Upper lobe of right lung (tissue), 1 donor: ENCODE data around the gene SKA2. TPM values are rescaled to one million over a fixed set of nuclear protein-coding genes. Genes with fewer than 3 reads are reported as not detected.

Experiments used
- ATAC-seq: fragments of 200-7000 bp; cut with Tn5 transposase; one replicate; pipeline ENCODE4 v1.9.1; 2020; ENCODE audit warnings: mild to moderate bottlenecking, moderate library complexity
- DNase-seq: peaks from one replicate; pipeline ENCODE4 v3.0.0-alpha.2; 2020
- H3K27ac ChIP-seq: fragments of 200-600 bp; one replicate; pipeline ENCODE4 v1.8.0; 2022
- H3K27me3 ChIP-seq: fragments of 200-600 bp; one replicate; pipeline ENCODE4 v1.8.0; 2022; ENCODE audit warnings: mild to moderate bottlenecking
- H3K36me3 ChIP-seq: fragments of 200-600 bp; one replicate; pipeline ENCODE4 v1.8.0; 2022
- H3K4me1 ChIP-seq: fragments of 200-600 bp; one replicate; pipeline ENCODE4 v1.8.0; 2022
- H3K4me3 ChIP-seq: fragments of 200-600 bp; one replicate; pipeline ENCODE4 v1.8.0; 2022; ENCODE audit warnings: mild to moderate bottlenecking
- H3K9me3 ChIP-seq: fragments of 200-600 bp; one replicate; pipeline ENCODE4 v1.8.0; 2022
- intact Hi-C: fragments of 100-400 bp; cut with DNase I; formaldehyde crosslinking; loops from one replicate; pipeline ENCODE4 v1.11.0; 2022
- total RNA-seq: library from RNA; stranded (reverse); fragmentation: NEBNext Ultra II Directional; extraction: Animal tissue kit (Norgen Biotek cat#: 25700); gene quantifications from one replicate; pipeline ENCODE4 v1.2.1, GENCODE V29; 2021
- TF ChIP-seq, protein P1 (sequence below): fragments of 200-600 bp; IDR thresholded peaks from one replicate; pipeline ENCODE4 v1.8.0; 2022; ENCODE audit warnings: antibody characterized with exemption
- donor health status: DM: no; HTN: yes; CAD: no; lungs with severe emphysema.

The SKA2 gene
- total RNA-seq, 1 donor from 2014 or later = 21.3 TPM

DNA sequence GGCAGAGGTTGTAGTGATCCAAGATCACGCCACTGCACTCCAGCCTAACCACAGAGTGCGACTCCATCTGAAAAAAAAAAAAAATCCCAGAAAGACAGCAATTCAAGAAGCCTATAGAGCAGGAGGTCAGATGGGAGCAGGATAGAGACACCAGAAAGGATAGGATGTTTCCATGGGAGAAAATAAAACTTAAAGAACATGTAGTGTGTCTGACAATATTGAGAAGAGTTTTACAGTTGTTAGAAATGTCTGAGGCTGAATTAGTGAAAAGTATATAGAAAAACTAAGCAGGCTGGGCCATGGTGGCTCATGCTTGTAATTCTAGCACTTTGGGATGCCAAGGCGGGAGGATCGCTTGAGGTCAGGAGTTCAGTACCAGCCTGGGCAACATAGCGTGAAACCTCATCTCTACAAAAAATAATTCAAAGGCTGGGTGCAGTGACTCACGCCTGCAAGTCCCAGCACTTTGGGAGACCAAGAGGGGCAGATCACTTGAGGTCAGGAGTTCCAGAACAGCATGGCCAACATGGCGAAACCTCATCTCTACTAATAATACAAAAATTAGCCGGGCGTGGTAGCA is 33.0 kb downstream of the SKA2 start:
- no peaks in the 10 kb centered on the region for H3K27me3 ChIP-seq
- ATAC-seq (no peak), DNase-seq (no peak)
- no peak overlapping the region for H3K27ac ChIP-seq
- no peaks in the 10 kb centered on the region for H3K9me3 ChIP-seq
- TF ChIP-seq, protein P1, sequence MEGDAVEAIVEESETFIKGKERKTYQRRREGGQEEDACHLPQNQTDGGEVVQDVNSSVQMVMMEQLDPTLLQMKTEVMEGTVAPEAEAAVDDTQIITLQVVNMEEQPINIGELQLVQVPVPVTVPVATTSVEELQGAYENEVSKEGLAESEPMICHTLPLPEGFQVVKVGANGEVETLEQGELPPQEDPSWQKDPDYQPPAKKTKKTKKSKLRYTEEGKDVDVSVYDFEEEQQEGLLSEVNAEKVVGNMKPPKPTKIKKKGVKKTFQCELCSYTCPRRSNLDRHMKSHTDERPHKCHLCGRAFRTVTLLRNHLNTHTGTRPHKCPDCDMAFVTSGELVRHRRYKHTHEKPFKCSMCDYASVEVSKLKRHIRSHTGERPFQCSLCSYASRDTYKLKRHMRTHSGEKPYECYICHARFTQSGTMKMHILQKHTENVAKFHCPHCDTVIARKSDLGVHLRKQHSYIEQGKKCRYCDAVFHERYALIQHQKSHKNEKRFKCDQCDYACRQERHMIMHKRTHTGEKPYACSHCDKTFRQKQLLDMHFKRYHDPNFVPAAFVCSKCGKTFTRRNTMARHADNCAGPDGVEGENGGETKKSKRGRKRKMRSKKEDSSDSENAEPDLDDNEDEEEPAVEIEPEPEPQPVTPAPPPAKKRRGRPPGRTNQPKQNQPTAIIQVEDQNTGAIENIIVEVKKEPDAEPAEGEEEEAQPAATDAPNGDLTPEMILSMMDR = no peak
- H3K4me3 ChIP-seq = no peak overlapping the region
- intact Hi-C loops = no loop called here
- no peaks in the 10 kb centered on the region for H3K4me1 ChIP-seq
- peaks cover 10% of the 10 kb centered on the region for H3K36me3 ChIP-seq

- no peak overlapping the region for H3K27ac ChIP-seq
- no peaks in the 10 kb centered on the region for H3K4me1 ChIP-seq
- TF ChIP-seq, protein P1 = no peak
- no peak overlapping the region for H3K4me3 ChIP-seq
- H3K36me3 ChIP-seq = peaks cover 8% of the 10 kb centered on the region
- no peak for ATAC-seq
- no peak for DNase-seq
- no peaks in the 10 kb centered on the region for H3K27me3 ChIP-seq
- intact Hi-C loops = no loop called here
- no peaks in the 10 kb centered on the region for H3K9me3 ChIP-seq
Observed at GRCh38 chr17:59115474-59115873, 39.5 kb downstream of the SKA2 start.

DNA sequence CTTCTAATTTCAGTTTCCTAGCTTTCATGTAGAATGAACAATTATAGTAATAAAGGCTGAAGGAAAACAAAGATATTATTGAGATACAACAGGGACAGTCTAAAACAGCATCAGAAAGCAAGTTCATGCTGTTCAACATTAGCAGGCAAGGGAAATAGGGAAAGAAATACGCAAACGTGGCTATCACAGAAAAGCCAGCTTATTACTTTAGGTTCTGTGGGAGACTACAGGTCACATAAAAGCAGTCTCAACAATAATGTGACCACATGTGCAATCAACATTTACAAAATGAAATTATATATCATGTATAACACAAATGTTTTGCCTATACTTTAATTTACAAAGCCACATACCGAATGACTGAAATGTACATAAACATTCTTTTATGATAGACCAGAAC is 43.4 kb downstream of the SKA2 start:
- H3K4me1 ChIP-seq = peaks cover 9% of the 10 kb centered on the region
- TF ChIP-seq, protein P1 = no peak
- no peaks in the 10 kb centered on the region for H3K36me3 ChIP-seq
- intact Hi-C loops = no loop called here
- H3K27ac ChIP-seq = no peak overlapping the region
- ATAC-seq (no peak), DNase-seq (no peak)
- H3K27me3 ChIP-seq = no peaks in the 10 kb centered on the region
- no peak overlapping the region for H3K4me3 ChIP-seq
- H3K9me3 ChIP-seq = no peaks in the 10 kb centered on the region

DNA sequence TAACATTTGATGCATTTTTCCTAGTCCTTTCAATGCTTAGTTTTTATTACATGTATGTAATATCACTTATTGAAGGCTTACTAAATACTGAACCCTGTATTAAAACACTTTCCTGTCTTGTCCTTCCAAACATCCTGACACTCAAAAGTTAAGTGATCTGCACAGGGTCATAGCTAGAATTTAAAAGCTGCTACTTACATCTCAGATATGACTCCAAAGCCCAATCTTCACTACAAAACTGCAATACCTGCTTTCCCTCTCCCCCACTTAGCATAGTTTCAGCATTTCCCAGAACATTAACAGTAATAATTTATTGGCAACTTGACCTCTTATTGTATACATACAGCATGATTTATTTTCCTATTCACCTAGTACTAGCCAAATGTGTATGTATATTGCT is 44.0 kb downstream of the SKA2 start:
- no peaks in the 10 kb centered on the region for H3K27me3 ChIP-seq
- H3K9me3 ChIP-seq = no peaks in the 10 kb centered on the region
- ATAC-seq (no peak), DNase-seq (no peak)
- TF ChIP-seq, protein P1 = no peak
- intact Hi-C loops = no loop called here
- H3K36me3 ChIP-seq = no peaks in the 10 kb centered on the region
- no peak overlapping the region for H3K4me3 ChIP-seq
- no peak overlapping the region for H3K27ac ChIP-seq
- peaks cover 9% of the 10 kb centered on the region for H3K4me1 ChIP-seq

DNA sequence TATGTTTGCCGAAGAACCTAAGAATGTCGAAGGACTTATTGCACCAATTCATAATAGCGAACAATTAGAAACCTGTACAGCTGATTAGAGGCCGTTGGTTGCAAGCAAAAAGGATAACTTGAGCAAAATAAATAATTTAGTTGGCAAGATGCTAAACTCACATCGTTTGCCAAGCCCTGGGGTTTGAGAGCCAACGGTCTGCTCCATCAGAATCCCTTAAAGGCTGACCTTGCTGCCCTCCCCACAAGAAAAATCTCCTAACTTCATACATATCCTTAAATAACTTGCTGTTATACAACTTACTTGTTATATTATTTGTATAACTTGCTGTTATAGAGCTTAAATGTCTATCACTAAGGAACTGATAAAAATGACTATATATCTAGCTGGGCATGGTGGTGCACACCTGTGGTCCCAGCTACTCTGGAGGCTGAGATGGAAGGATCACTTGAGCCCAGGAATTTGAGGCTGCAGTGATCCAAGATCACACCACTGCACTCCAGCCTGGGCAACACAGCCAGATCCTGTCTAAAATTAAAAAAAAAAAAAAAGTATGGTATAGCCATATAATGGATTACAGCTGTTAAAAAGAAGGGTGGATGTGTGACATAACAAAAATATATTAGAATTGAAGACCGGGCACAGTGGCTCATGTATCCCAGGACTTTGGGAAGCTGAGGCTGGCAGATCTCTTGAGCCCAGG is 46.4 kb downstream of the SKA2 start:
- intact Hi-C loops = no loop called here
- no peaks in the 10 kb centered on the region for H3K27me3 ChIP-seq
- peak overlapping the region; percentile 89 for H3K4me3 ChIP-seq

More for the DNA sequence above, 46.4 kb downstream of the SKA2 start:
- Histone ChIP-seq H3K4me1 (peaks cover 16% of the 10 kb centered on the region), H3K36me3 (no peaks in the 10 kb centered on the region), H3K9me3 (no peaks in the 10 kb centered on the region), H3K27ac (no peak overlapping the region)
- no peak for DNase-seq
- no peak for ATAC-seq
- TF ChIP-seq, protein P1 = no peak
